H9 (cell line): ENCODE measurements around the gene NEK8. TPM values are rescaled to one million over a fixed set of nuclear protein-coding genes. Genes with fewer than 3 reads are reported as not detected.

ENCODE experiments used
- DNase-seq: peaks from one replicate; pipeline ENCODE4 v3.0.0-alpha.2; 2017
- H2AFZ ChIP-seq: one replicate; pipeline ENCODE4 v1.6.1; 2013; ENCODE audit warnings: mild to moderate bottlenecking, low read length, control low read depth, moderate library complexity
- H2AK5ac ChIP-seq: 2 replicates; pipeline ENCODE4 v1.6.1; 2013; ENCODE audit warnings: low read length, control low read depth, mixed read lengths; ENCODE audit not compliant: insufficient read length
- H2BK120ac ChIP-seq: one replicate; pipeline ENCODE4 v1.6.1; 2013; ENCODE audit warnings: low read depth, mild to moderate bottlenecking, low read length, control low read depth, inconsistent platforms; ENCODE audit not compliant: poor library complexity, severe bottlenecking
- H2BK12ac ChIP-seq: 2 replicates; pipeline ENCODE4 v1.6.1; 2013; ENCODE audit warnings: low read length, control low read depth, mixed read lengths, low read depth; ENCODE audit not compliant: insufficient read length
- H2BK15ac ChIP-seq: 2 replicates; pipeline ENCODE4 v1.6.1; 2013; ENCODE audit warnings: low read depth, low read length, control low read depth
- H2BK20ac ChIP-seq: one replicate; pipeline ENCODE4 v1.6.1; 2013; ENCODE audit warnings: low read depth, mild to moderate bottlenecking, low read length, control low read depth, inconsistent platforms; ENCODE audit not compliant: poor library complexity, severe bottlenecking
- H2BK5ac ChIP-seq: 2 replicates; pipeline ENCODE4 v1.6.1; 2013; ENCODE audit warnings: low read length, control low read depth, mixed read lengths; ENCODE audit not compliant: insufficient read length
- H3K14ac ChIP-seq: 2 replicates; pipeline ENCODE4 v1.6.1; 2013; ENCODE audit warnings: low read length, control low read depth; ENCODE audit not compliant: insufficient read depth
- H3K18ac ChIP-seq: 2 replicates; pipeline ENCODE4 v1.6.1; 2013; ENCODE audit warnings: low read depth, mild to moderate bottlenecking, mixed read lengths, low read length, control low read depth; ENCODE audit not compliant: insufficient read length
- H3K23ac ChIP-seq: 2 replicates; pipeline ENCODE4 v1.6.1; 2013; ENCODE audit warnings: low read length, control low read depth, mixed read lengths, low read depth; ENCODE audit not compliant: insufficient read length
- H3K23me2 ChIP-seq: 2 replicates; pipeline ENCODE4 v1.6.1; 2013; ENCODE audit warnings: low read depth, mild to moderate bottlenecking, mixed read lengths, low read length, control low read depth; ENCODE audit not compliant: insufficient read length, poor library complexity, severe bottlenecking
- H3K27ac ChIP-seq: 2 replicates; pipeline ENCODE4 v1.5.1; 2013; ENCODE audit warnings: low read length, control low read depth, mixed read lengths, low read depth; ENCODE audit not compliant: insufficient read length
- H3K27me3 ChIP-seq: 2 replicates; pipeline ENCODE4 v1.6.1; 2013; ENCODE audit warnings: low read length, control low read depth, inconsistent platforms; ENCODE audit not compliant: insufficient read depth
- H3K4ac ChIP-seq: 2 replicates; pipeline ENCODE4 v1.6.1; 2013; ENCODE audit warnings: low read depth, mild to moderate bottlenecking, control low read depth, inconsistent platforms, low read length, moderate library complexity
- H3K4me1 ChIP-seq: 2 replicates; pipeline ENCODE4 v1.6.1; 2013; ENCODE audit warnings: low read length, control low read depth, inconsistent platforms; ENCODE audit not compliant: insufficient read depth
- H3K4me2 ChIP-seq: 2 replicates; pipeline ENCODE4 v1.6.1; 2013; ENCODE audit warnings: low read length, control low read depth, mixed read lengths; ENCODE audit not compliant: insufficient read length, insufficient read depth
- H3K56ac ChIP-seq: 2 replicates; pipeline ENCODE4 v1.6.1; 2013; ENCODE audit warnings: low read depth, mild to moderate bottlenecking, mixed read lengths, low read length, control low read depth; ENCODE audit not compliant: insufficient read length
- H3K79me1 ChIP-seq: 2 replicates; pipeline ENCODE4 v1.6.1; 2013; ENCODE audit warnings: low read depth, mild to moderate bottlenecking, moderate library complexity, low read length, control low read depth, inconsistent platforms; ENCODE audit not compliant: insufficient read depth, poor library complexity, severe bottlenecking
- H3K79me2 ChIP-seq: 2 replicates; pipeline ENCODE4 v1.6.1; 2013; ENCODE audit warnings: low read length, control low read depth, inconsistent platforms; ENCODE audit not compliant: insufficient read depth
- H3K9ac ChIP-seq: 2 replicates; pipeline ENCODE4 v1.6.1; 2013; ENCODE audit warnings: low read length, control low read depth, mixed read lengths; ENCODE audit not compliant: insufficient read length; ENCODE audit errors: extremely low read depth
- H3K9me3 ChIP-seq: one replicate; pipeline ENCODE4 v1.6.1; 2013; ENCODE audit warnings: low read depth, low read length, inconsistent platforms; ENCODE audit not compliant: control insufficient read depth
- H3T11ph ChIP-seq: one replicate; pipeline ENCODE4 v1.6.1; 2013; ENCODE audit warnings: mild to moderate bottlenecking, low read length, control low read depth, inconsistent platforms
- H4K20me1 ChIP-seq: one replicate; pipeline ENCODE4 v1.6.1; 2013; ENCODE audit not compliant: control insufficient read depth, insufficient read length, insufficient read depth
- H4K5ac ChIP-seq: 2 replicates; pipeline ENCODE4 v1.6.1; 2013; ENCODE audit warnings: low read depth, mild to moderate bottlenecking, mixed read lengths, low read length, control low read depth; ENCODE audit not compliant: insufficient read length
- H4K8ac ChIP-seq: replicated peaks from 2 replicates; pipeline ENCODE4 v1.6.1; 2013; ENCODE audit warnings: low read length, control low read depth, mixed read lengths, low read depth; ENCODE audit not compliant: insufficient read length
- H4K91ac ChIP-seq: 2 replicates; pipeline ENCODE4 v1.6.1; 2013; ENCODE audit warnings: low read depth, mild to moderate bottlenecking, moderate library complexity, mixed read lengths, low read length, control low read depth; ENCODE audit not compliant: insufficient read length
- H3K27ac Mint-ChIP-seq, 3 experiments: 2 replicates in 2 of 3; 3 replicates in 1 of 3; pipeline ENCODE4 v1.8.0; 2020 to 2021; ENCODE audit warnings: mixed read lengths in 3 of 3, mild to moderate bottlenecking in 1 of 3, moderate library complexity in 1 of 3
- H3K27me3 Mint-ChIP-seq: 2 replicates; pipeline ENCODE4 v1.8.0; 2021; ENCODE audit warnings: low read depth, mild to moderate bottlenecking, moderate library complexity, mixed read lengths
- H3K36me3 Mint-ChIP-seq, 3 experiments: 2 replicates in 2 of 3; 3 replicates in 1 of 3; pipeline ENCODE4 v1.8.0; 2020 to 2021; ENCODE audit warnings: low read depth in 3 of 3, mixed read lengths in 3 of 3; ENCODE audit not compliant: insufficient read depth in 1 of 3
- H3K4me1 Mint-ChIP-seq, 2 experiments: 2 replicates each; pipeline ENCODE4 v1.8.0; 2020; ENCODE audit warnings: mixed read lengths in 2 of 2
- H3K4me3 Mint-ChIP-seq, 2 experiments: 2 replicates in 1 of 2; 3 replicates in 1 of 2; pipeline ENCODE4 v1.8.0; 2020 to 2021; ENCODE audit warnings: mild to moderate bottlenecking in 2 of 2, mixed read lengths in 2 of 2, moderate library complexity in 1 of 2
- H3K9me3 Mint-ChIP-seq, 2 experiments: 2 replicates in 1 of 2; 3 replicates in 1 of 2; pipeline ENCODE4 v1.8.0; 2020; ENCODE audit warnings: mild to moderate bottlenecking in 2 of 2, mixed read lengths in 2 of 2, moderate library complexity in 1 of 2
- CTCF ChIP-seq: fragments of 200-600 bp; sonication (generic); conservative IDR thresholded peaks from 3 replicates; pipeline ENCODE4 v1.8.0; 2021; ENCODE audit warnings: antibody characterized with exemption, mild to moderate bottlenecking
- WGBS: extraction: QIAGEN DNeasy Blood & Tissue Kit; methylation state at CpG from one replicate; pipeline ENCODE4 v1.1.7; 2013; ENCODE audit warnings: missing lambda C conversion rate, low lambda C conversion rate, mixed read lengths; ENCODE audit not compliant: insufficient read length; ENCODE audit errors: extremely low coverage; 5-methylcytosine and 5-hydroxymethylcytosine counted together
- total RNA-seq: library from RNA; stranded (reverse); gene quantifications from 2 replicates; pipeline ENCODE4 v1.2.1, GENCODE V29; 2021

NEK8 gene
- total RNA-seq, 1 experiment from 2014 or later: 18.8 TPM

GRCh38 chr17:28733346-28733745 lies 4.8 kb downstream of the NEK8 start:
- no CpG with 5 or more reads among the region's 1 CpG for WGBS

More at GRCh38 chr17:28733346-28733745, 4.8 kb downstream of the NEK8 start:
- no peak overlapping the region for H4K91ac ChIP-seq
- no peak overlapping the region for H3K4me2 ChIP-seq
- Mint-ChIP-seq H3K4me3 (no peak overlapping the region), H3K27ac (no peak overlapping the region), H3K36me3 (peaks cover 9 to 24% (median 20%) of the 10 kb centered on the region in 3 experiments; a peak in 5 of 7 replicates), H3K4me1 (peaks cover 3 to 4% of the 10 kb centered on the region in 2 experiments), H3K9me3 (no peaks in the 10 kb centered on the region; a peak in 1 of 5 replicates), H3K27me3 (no peaks in the 10 kb centered on the region)
- H3K4ac ChIP-seq: no peak overlapping the region
- no peak overlapping the region for H2AFZ ChIP-seq
- H2AK5ac ChIP-seq: no peak overlapping the region
- no peak overlapping the region for H3K27ac ChIP-seq
- no peak overlapping the region for H2BK20ac ChIP-seq
- no peak for TF ChIP-seq CTCF
- H3K27me3 ChIP-seq: no peaks in the 10 kb centered on the region
- H4K5ac ChIP-seq: no peak overlapping the region
- H3K23ac ChIP-seq: no peak overlapping the region
- H3K23me2 ChIP-seq: peaks cover 2% of the 10 kb centered on the region
- H3K14ac ChIP-seq: no peak overlapping the region
- no peaks in the 10 kb centered on the region for H3K4me1 ChIP-seq
- DNase-seq: no peak
- no peak overlapping the region for H3K18ac ChIP-seq
- no peaks in the 10 kb centered on the region for H3K79me1 ChIP-seq
- no peak overlapping the region for H3K9ac ChIP-seq
- no peak overlapping the region for H3K56ac ChIP-seq
- no peaks in the 10 kb centered on the region for H3K9me3 ChIP-seq
- H3K79me2 ChIP-seq: no peaks in the 10 kb centered on the region
- H3T11ph ChIP-seq: no peak overlapping the region
- no peak overlapping the region for H4K8ac ChIP-seq
- no peak overlapping the region for H2BK15ac ChIP-seq
- H4K20me1 ChIP-seq: no peaks in the 10 kb centered on the region
- no peak overlapping the region for H2BK120ac ChIP-seq
- H2BK5ac ChIP-seq: no peak overlapping the region
- H2BK12ac ChIP-seq: no peak overlapping the region
